Adipose tissue (tissue), 3 donors: ENCODE measurements around the gene A3GALT2. TPM values are rescaled to one million over a fixed set of nuclear protein-coding genes. Genes with fewer than 3 reads are reported as not detected.

ENCODE experiments used
- polyA plus RNA-seq, 3 donors: library from polyadenylated mRNA; stranded (reverse); fragments of 200-250 nt; gene quantifications; one replicate each; pipeline ENCODE4 v1.2.3, GENCODE V29; 2013
- donor health status: healthy with polysubstance abuse.
- donor health status: Bipolar disorder and iron deficiency.
- donor health status: healthy.

Gene A3GALT2
- polyA plus RNA-seq, 3 donors: 0.25 TPM; not detected in 2

Other genes starting within 250 kb of the A3GALT2 start
- gene AZIN2, start 239.9 kb downstream of the A3GALT2 start, polyA plus RNA-seq: 1 to 10 TPM; 1.2 to 2.5 (median 1.4) TPM
- 1 to 10 TPM; 1.8 to 3.3 (median 1.8) TPM for gene TRIM62, start 139.1 kb downstream of the A3GALT2 start, polyA plus RNA-seq
- gene ZNF362, start 64.6 kb downstream of the A3GALT2 start, polyA plus RNA-seq: 10 to 100 TPM in 2 of 3 donors, 1 to 10 TPM in 1; 7.8 to 17.8 (median 14.4) TPM
- gene PHC2, start 110.0 kb upstream of the A3GALT2 start, polyA plus RNA-seq: 100 to 1,000 TPM in 2 of 3 donors, 10 to 100 TPM in 1; 44.7 to 150 (median 126) TPM
- gene ZSCAN20, start 151.5 kb upstream of the A3GALT2 start, polyA plus RNA-seq: 1 to 10 TPM in 1 of 3 donors, under 1 TPM in 2; 0.52 to 2.0 (median 0.64) TPM